ENCODE results near the gene ZNF511. TPM values are rescaled to one million over a fixed set of nuclear protein-coding genes. Genes with fewer than 3 reads are reported as not detected.

Gene ZNF511
- polyA plus RNA-seq, 1 experiment = 21.6 TPM

GRCh38 chr10:133282846-133283390 is 25.8 kb upstream of the ZNF511 start:
- H3K9me3 ChIP-seq (ENCODE audit: control insufficient read depth, insufficient read depth, low read length) = no peaks in the 10 kb centered on the region; the same call in 1 of the 2 replicates
- POLR2A ChIA-PET = no interaction called here
- H3K27me3 ChIP-seq (ENCODE audit: control insufficient read depth, insufficient read depth, low read length) = no peaks in the 10 kb centered on the region
- H3K27ac ChIP-seq (ENCODE audit: low read depth, low read length) = no peak overlapping the region
- TF ChIP-seq CTCF (IDR thresholded peaks at IDR 0.05; ENCODE audit: low read depth, low read length) = no peak
- CTCF ChIA-PET = no interaction called here
- H3K4me3 ChIP-seq (ENCODE audit: low read depth, low read length) = no peak overlapping the region
- no peak for DNase-seq (ENCODE audit: low read depth, low spot score)

- Histone ChIP-seq H3K27ac (ENCODE audit: low read depth, low read length) (no peak overlapping the region), H3K4me3 (ENCODE audit: low read depth, low read length) (no peak overlapping the region), H3K27me3 (ENCODE audit: control insufficient read depth, insufficient read depth, low read length) (no peaks in the 10 kb centered on the region), H3K9me3 (ENCODE audit: control insufficient read depth, insufficient read depth, low read length) (no peaks in the 10 kb centered on the region; the same call in 1 of the 2 replicates)
- ChIA-PET POLR2A (no interaction called here), CTCF (interaction anchor here (1.2 kb wide), 1 partner anchor 46 kb away, joined by 3 read pairs; no protein-coding TSS in a partner anchor)
- TF ChIP-seq CTCF (IDR thresholded peaks at IDR 0.05; ENCODE audit: low read depth, low read length) = no peak
- no peak for DNase-seq (ENCODE audit: low read depth, low spot score)
Measured at GRCh38 chr10:133283931-133284330, 24.8 kb upstream of the ZNF511 start.

GRCh38 chr10:133285217-133285616 is 23.5 kb upstream of the ZNF511 start:
- Histone ChIP-seq H3K4me3 (ENCODE audit: low read depth, low read length) (no peak overlapping the region), H3K27me3 (ENCODE audit: control insufficient read depth, insufficient read depth, low read length) (no peaks in the 10 kb centered on the region), H3K9me3 (ENCODE audit: control insufficient read depth, insufficient read depth, low read length) (no peaks in the 10 kb centered on the region; the same call in 1 of the 2 replicates), H3K27ac (ENCODE audit: low read depth, low read length) (no peak overlapping the region)
- ChIA-PET CTCF (interaction anchor here (0.7 to 1.2 kb wide), 2 partner anchors 22 to 44 kb away, joined by 3 read pairs; no protein-coding TSS in a partner anchor), POLR2A (no interaction called here)
- TF ChIP-seq CTCF (IDR thresholded peaks at IDR 0.05; ENCODE audit: low read depth, low read length) = no peak
- no peak for DNase-seq (ENCODE audit: low read depth, low spot score)

- CTCF ChIA-PET = no interaction called here
- Histone ChIP-seq H3K4me3 (ENCODE audit: low read depth, low read length) (no peak overlapping the region), H3K27ac (ENCODE audit: low read depth, low read length) (no peak overlapping the region), H3K9me3 (ENCODE audit: control insufficient read depth, insufficient read depth, low read length) (no peaks in the 10 kb centered on the region; the same call in 1 of the 2 replicates), H3K27me3 (ENCODE audit: control insufficient read depth, insufficient read depth, low read length) (no peaks in the 10 kb centered on the region)
- no peak for TF ChIP-seq CTCF (IDR thresholded peaks at IDR 0.05; ENCODE audit: low read depth, low read length)
- POLR2A ChIA-PET = no interaction called here
- no peak for DNase-seq (ENCODE audit: low read depth, low spot score)
Measured at GRCh38 chr10:133286366-133286765, 22.3 kb upstream of the ZNF511 start.

GRCh38 chr10:133287832-133288500 is 20.7 kb upstream of the ZNF511 start:
- no peak for DNase-seq (ENCODE audit: low read depth, low spot score)
- TF ChIP-seq CTCF (IDR thresholded peaks at IDR 0.05; ENCODE audit: low read depth, low read length) = no peak

More at GRCh38 chr10:133287832-133288500, 20.7 kb upstream of the ZNF511 start:
- POLR2A ChIA-PET = interaction anchor here (0.6 kb wide), 1 partner anchor 1191 kb away, joined by 3 read pairs; no protein-coding TSS in a partner anchor
- Histone ChIP-seq H3K4me3 (ENCODE audit: low read depth, low read length) (no peak overlapping the region), H3K9me3 (ENCODE audit: control insufficient read depth, insufficient read depth, low read length) (no peaks in the 10 kb centered on the region; the same call in 1 of the 2 replicates), H3K27me3 (ENCODE audit: control insufficient read depth, insufficient read depth, low read length) (no peaks in the 10 kb centered on the region), H3K27ac (ENCODE audit: low read depth, low read length) (no peak overlapping the region)
- CTCF ChIA-PET = interaction anchor here (0.7 kb wide), 1 partner anchor 10 kb away, joined by 5 read pairs; no protein-coding TSS in a partner anchor
